K562 (cell line): ENCODE data around the gene MKNK1. TPM values are rescaled to one million over a fixed set of nuclear protein-coding genes. Genes with fewer than 3 reads are reported as not detected.

Experiments used
- BACH1 ChIP-seq: fragments of 200-800 bp; sonication (Bioruptor generic); IDR thresholded peaks from 2 replicates; pipeline ENCODE4 v1.6.1; 2016; ENCODE audit warnings: missing genetic modification characterization, missing compliant biosample characterization
- BMI1 ChIP-seq: fragments of 150-350 bp; IDR thresholded peaks from 2 replicates; pipeline ENCODE4 v1.6.1; 2014; ENCODE audit warnings: low read length
- CBFB ChIP-seq: sonication (generic); formaldehyde crosslinking; IDR thresholded peaks from 2 replicates; pipeline ENCODE4 v1.4.0; 2020; ENCODE audit warnings: mild to moderate bottlenecking, missing genetic modification reagents
- FUS ChIP-seq: fragments of 200-400 bp; formaldehyde crosslinking; optimal IDR thresholded peaks from 2 replicates; pipeline ENCODE3; 2017; ENCODE audit warnings: low read depth, low read length
- MCM3 ChIP-seq: fragments of 450-650 bp; IDR thresholded peaks from 2 replicates; pipeline ENCODE4 v1.6.1; 2016
- NFIX ChIP-seq: fragments of 250-450 bp; sonication (Bioruptor Pico); IDR thresholded peaks from 2 replicates; pipeline ENCODE4 v1.4.0; 2020; ENCODE audit warnings: low read depth, mild to moderate bottlenecking, moderate library complexity
- NR2C2 ChIP-seq, 2 experiments: fragments of 200-800 bp in 1 of 2; sonication (Bioruptor generic) in 1 of 2; sonication (generic) in 1 of 2; formaldehyde crosslinking in 1 of 2; IDR thresholded peaks; 2 replicates each; pipeline versions ENCODE4 v1.6.1 to v1.8.0; 2016 to 2022; ENCODE audit warnings: mild to moderate bottlenecking in 1 of 2, missing compliant biosample characterization in 1 of 2, missing genetic modification characterization in 1 of 2, missing genetic modification reagents in 1 of 2
- NUFIP1 ChIP-seq: fragments of 450-650 bp; IDR thresholded peaks from 2 replicates; pipeline ENCODE4 v1.6.1; 2018; ENCODE audit not compliant: partially characterized antibody
- PTBP1 ChIP-seq: fragments of 200-400 bp; formaldehyde crosslinking; IDR thresholded peaks from 2 replicates; pipeline ENCODE4 v1.6.1; 2017; ENCODE audit warnings: low read depth, low read length
- RFX7 ChIP-seq: fragments of 250-450 bp; sonication (Bioruptor Pico); IDR thresholded peaks from 2 replicates; pipeline ENCODE4 v1.5.1; 2021; ENCODE audit warnings: mild to moderate bottlenecking
- SIRT6 ChIP-seq: IDR thresholded peaks from one replicate; pipeline ENCODE4 v1.6.1; 2012; ENCODE audit warnings: low read depth, mild to moderate bottlenecking, control low read depth, inconsistent platforms, low read length, moderate library complexity
- XRCC5 ChIP-seq: fragments of 200-400 bp; formaldehyde crosslinking; IDR thresholded peaks from 2 replicates; pipeline ENCODE4 v1.6.1; 2017; ENCODE audit warnings: low read depth, mild to moderate bottlenecking, low read length
- YBX1 ChIP-seq: fragments of 450-650 bp; IDR thresholded peaks from 2 replicates; pipeline ENCODE4 v1.7.1; 2016; ENCODE audit warnings: mild to moderate bottlenecking
- ZNF354B ChIP-seq: fragments of 250-450 bp; sonication (Bioruptor Pico); IDR thresholded peaks from 2 replicates; pipeline ENCODE4 v1.4.0; 2020
- ZNF57 ChIP-seq: fragments of 450-650 bp; formaldehyde crosslinking; IDR thresholded peaks from 2 replicates; pipeline ENCODE4 v1.4.0; 2020; ENCODE audit warnings: mild to moderate bottlenecking, moderate library complexity
- polyA plus RNA-seq, 8 experiments: library from polyadenylated mRNA; depleted of rRNA in 4 of 8; stranded (reverse) in 5 of 8; unstranded in 3 of 8; fragments of >200 nt; fragmentation: Nextera tagmentation in 2 of 8; fragmentation: Illumina TruSeq in 1 of 8; extraction: Ambion mirVana in 2 of 8; extraction: Trizol in 1 of 8; gene quantifications; 2 replicates each; pipeline versions ENCODE4 v1.2.1 to v1.2.3, GENCODE V29; 2011 to 2014; ENCODE audit warnings: inconsistent platforms in 1 of 8, missing spikeins in 1 of 8
- total RNA-seq, 7 experiments: library from RNA; depleted of rRNA in 6 of 7; stranded (reverse); fragments of >200 nt in 6 of 7; fragmentation: Illumina TruSeq in 2 of 7; extraction: Trizol in 2 of 7; gene quantifications; 2 replicates each; pipeline versions ENCODE4 v1.2.1 to v1.2.3, GENCODE V29; 2011 to 2021; ENCODE audit warnings: low replicate concordance in 1 of 7
- TF ChIP-seq, protein P1 (sequence below): fragments of 250-450 bp; sonication (Bioruptor Pico); IDR thresholded peaks from 2 replicates; pipeline ENCODE4 v1.4.0; 2020; ENCODE audit warnings: mild to moderate bottlenecking
- TF ChIP-seq, protein P2 (sequence below): fragments of 200-800 bp; sonication (Bioruptor generic); IDR thresholded peaks from 2 replicates; pipeline ENCODE4 v1.6.1; 2016; ENCODE audit warnings: missing genetic modification characterization, missing compliant biosample characterization
- TF ChIP-seq, protein P3 (sequence below): fragments of 250-450 bp; sonication (Bioruptor Pico); IDR thresholded peaks from 2 replicates; pipeline ENCODE4 v1.5.1; 2021; ENCODE audit warnings: mild to moderate bottlenecking
- TF ChIP-seq, protein P4 (sequence below): fragments of 250-450 bp; sonication (Bioruptor Pico); IDR thresholded peaks from 2 replicates; pipeline ENCODE4 v1.8.0; 2022; ENCODE audit warnings: inconsistent platforms, mild to moderate bottlenecking, moderate library complexity, borderline replicate concordance

MKNK1 gene
- total and polyA plus RNA-seq, 9 of the 15 experiments (the other 6 are each of a cell fraction or from before 2014, with no cell fraction given), result 27.7 to 51.3 (median 43.7) TPM

DNA sequence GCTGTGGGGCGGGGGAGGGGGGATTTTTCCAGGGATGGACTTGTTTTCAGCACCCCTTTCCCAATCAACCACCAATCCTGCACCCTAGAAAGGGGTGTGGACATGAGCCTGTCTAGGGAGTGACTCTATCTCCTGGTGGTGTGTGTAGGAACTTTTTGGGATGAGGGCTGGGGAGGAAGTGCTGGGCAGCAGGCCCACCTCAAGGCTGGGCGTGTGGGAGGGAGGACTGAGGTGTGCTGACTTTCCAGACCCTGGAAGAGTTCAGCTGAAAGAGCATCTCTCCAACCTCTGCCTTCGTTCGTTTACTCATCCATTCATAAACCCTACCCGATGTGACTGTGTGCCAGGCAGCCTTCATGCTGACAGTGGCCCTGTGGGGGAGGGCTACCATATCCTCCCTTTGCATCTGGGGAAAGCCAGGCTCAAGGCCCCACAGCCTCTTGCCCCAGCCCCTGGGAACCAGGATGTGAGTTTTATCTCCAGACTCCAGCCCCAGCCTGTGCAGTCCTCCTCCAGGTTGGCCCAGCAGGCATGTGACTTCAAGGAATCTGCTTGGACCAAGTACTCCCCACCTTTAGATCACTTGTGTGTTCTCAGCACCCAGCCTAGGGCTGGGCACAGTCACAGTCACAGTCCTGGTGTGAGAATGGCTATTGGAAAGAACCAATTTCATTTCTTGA is 59.4 kb downstream of the MKNK1 start (continued):
- 0 out of 2 replicates have a peak, but pooled peaks have one; percentile 37 for TF ChIP-seq BMI1
- no peak; the same call in 1 of the 2 replicates for TF ChIP-seq ZNF57 (CRISPR knock-in tag)
- 0 out of 2 replicates have a peak, but pooled peaks have one; percentile 58 for TF ChIP-seq CBFB
- TF ChIP-seq, protein P1, sequence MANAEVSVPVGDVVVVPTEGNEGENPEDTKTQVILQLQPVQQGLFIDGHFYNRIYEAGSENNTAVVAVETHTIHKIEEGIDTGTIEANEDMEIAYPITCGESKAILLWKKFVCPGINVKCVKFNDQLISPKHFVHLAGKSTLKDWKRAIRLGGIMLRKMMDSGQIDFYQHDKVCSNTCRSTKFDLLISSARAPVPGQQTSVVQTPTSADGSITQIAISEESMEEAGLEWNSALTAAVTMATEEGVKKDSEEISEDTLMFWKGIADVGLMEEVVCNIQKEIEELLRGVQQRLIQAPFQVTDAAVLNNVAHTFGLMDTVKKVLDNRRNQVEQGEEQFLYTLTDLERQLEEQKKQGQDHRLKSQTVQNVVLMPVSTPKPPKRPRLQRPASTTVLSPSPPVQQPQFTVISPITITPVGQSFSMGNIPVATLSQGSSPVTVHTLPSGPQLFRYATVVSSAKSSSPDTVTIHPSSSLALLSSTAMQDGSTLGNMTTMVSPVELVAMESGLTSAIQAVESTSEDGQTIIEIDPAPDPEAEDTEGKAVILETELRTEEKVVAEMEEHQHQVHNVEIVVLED (CRISPR knock-in tag), result no peak
- no peak for TF ChIP-seq SIRT6
- TF ChIP-seq RFX7, result no peak
- no peak for TF ChIP-seq XRCC5
- TF ChIP-seq NR2C2 (CRISPR knock-in tag; IDR thresholded peaks at IDR 0.05), result peak; percentile 55; the same call in 1 of the 2 replicates
- peak; percentile 26; the same call in 1 of the 2 replicates for TF ChIP-seq NR2C2 (tag; IDR thresholded peaks at IDR 0.05)
- no peak for TF ChIP-seq FUS
- no peak for TF ChIP-seq YBX1
- TF ChIP-seq, protein P2, sequence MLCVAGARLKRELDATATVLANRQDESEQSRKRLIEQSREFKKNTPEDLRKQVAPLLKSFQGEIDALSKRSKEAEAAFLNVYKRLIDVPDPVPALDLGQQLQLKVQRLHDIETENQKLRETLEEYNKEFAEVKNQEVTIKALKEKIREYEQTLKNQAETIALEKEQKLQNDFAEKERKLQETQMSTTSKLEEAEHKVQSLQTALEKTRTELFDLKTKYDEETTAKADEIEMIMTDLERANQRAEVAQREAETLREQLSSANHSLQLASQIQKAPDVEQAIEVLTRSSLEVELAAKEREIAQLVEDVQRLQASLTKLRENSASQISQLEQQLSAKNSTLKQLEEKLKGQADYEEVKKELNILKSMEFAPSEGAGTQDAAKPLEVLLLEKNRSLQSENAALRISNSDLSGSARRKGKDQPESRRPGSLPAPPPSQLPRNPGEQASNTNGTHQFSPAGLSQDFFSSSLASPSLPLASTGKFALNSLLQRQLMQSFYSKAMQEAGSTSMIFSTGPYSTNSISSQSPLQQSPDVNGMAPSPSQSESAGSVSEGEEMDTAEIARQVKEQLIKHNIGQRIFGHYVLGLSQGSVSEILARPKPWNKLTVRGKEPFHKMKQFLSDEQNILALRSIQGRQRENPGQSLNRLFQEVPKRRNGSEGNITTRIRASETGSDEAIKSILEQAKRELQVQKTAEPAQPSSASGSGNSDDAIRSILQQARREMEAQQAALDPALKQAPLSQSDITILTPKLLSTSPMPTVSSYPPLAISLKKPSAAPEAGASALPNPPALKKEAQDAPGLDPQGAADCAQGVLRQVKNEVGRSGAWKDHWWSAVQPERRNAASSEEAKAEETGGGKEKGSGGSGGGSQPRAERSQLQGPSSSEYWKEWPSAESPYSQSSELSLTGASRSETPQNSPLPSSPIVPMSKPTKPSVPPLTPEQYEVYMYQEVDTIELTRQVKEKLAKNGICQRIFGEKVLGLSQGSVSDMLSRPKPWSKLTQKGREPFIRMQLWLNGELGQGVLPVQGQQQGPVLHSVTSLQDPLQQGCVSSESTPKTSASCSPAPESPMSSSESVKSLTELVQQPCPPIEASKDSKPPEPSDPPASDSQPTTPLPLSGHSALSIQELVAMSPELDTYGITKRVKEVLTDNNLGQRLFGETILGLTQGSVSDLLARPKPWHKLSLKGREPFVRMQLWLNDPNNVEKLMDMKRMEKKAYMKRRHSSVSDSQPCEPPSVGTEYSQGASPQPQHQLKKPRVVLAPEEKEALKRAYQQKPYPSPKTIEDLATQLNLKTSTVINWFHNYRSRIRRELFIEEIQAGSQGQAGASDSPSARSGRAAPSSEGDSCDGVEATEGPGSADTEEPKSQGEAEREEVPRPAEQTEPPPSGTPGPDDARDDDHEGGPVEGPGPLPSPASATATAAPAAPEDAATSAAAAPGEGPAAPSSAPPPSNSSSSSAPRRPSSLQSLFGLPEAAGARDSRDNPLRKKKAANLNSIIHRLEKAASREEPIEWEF, result no peak; the same call in 1 of the 2 replicates
- TF ChIP-seq PTBP1, result peak; percentile 44; the same call in 1 of the 2 replicates
- no peak for TF ChIP-seq NFIX (CRISPR knock-in tag)
- no peak for TF ChIP-seq BACH1 (tag)
- TF ChIP-seq, protein P3, sequence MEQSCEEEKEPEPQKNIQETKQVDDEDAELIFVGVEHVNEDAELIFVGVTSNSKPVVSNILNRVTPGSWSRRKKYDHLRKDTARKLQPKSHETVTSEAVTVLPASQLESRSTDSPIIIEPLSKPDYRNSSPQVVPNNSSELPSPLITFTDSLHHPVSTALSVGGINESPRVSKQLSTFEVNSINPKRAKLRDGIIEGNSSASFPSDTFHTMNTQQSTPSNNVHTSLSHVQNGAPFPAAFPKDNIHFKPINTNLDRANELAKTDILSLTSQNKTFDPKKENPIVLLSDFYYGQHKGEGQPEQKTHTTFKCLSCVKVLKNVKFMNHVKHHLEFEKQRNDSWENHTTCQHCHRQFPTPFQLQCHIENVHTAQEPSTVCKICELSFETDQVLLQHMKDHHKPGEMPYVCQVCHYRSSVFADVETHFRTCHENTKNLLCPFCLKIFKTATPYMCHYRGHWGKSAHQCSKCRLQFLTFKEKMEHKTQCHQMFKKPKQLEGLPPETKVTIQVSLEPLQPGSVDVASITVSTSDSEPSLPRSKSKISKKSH, result no peak
- no peak for TF ChIP-seq ZNF354B (CRISPR knock-in tag)
- TF ChIP-seq NUFIP1, result no peak
- TF ChIP-seq MCM3, result no peak
- TF ChIP-seq, protein P4, sequence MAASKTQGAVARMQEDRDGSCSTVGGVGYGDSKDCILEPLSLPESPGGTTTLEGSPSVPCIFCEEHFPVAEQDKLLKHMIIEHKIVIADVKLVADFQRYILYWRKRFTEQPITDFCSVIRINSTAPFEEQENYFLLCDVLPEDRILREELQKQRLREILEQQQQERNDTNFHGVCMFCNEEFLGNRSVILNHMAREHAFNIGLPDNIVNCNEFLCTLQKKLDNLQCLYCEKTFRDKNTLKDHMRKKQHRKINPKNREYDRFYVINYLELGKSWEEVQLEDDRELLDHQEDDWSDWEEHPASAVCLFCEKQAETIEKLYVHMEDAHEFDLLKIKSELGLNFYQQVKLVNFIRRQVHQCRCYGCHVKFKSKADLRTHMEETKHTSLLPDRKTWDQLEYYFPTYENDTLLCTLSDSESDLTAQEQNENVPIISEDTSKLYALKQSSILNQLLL (CRISPR knock-in tag), result no peak
